K562 (cell line): ENCODE data around the gene TMOD2. TPM values are rescaled to one million over a fixed set of nuclear protein-coding genes. Genes with fewer than 3 reads are reported as not detected.

Experiments
- CBX1 ChIP-seq: sonication (generic); IDR thresholded peaks from 2 replicates; pipeline ENCODE4 v1.6.1; 2016; ENCODE audit warnings: antibody characterized with exemption, low read depth, mild to moderate bottlenecking
- CHAMP1 ChIP-seq: fragments of 450-650 bp; IDR thresholded peaks from 2 replicates; pipeline ENCODE4 v1.6.1; 2016; ENCODE audit warnings: mild to moderate bottlenecking
- CREB3 ChIP-seq: fragments of 450-650 bp; conservative IDR thresholded peaks from 2 replicates; pipeline ENCODE4 v1.6.1; 2016; ENCODE audit warnings: missing genetic modification characterization, low read depth, mild to moderate bottlenecking, missing compliant biosample characterization, moderate library complexity
- ESRRA ChIP-seq: fragments of 450-650 bp; IDR thresholded peaks from 2 replicates; pipeline ENCODE4 v1.6.1; 2014; ENCODE audit warnings: low read depth, mild to moderate bottlenecking, moderate library complexity, borderline replicate concordance
- ETV1 ChIP-seq: fragments of 450-650 bp; conservative IDR thresholded peaks from 2 replicates; pipeline ENCODE4 v1.6.1; 2016; ENCODE audit warnings: missing genetic modification characterization, control low read depth, low read depth, missing compliant biosample characterization
- EWSR1 ChIP-seq: fragments of 450-650 bp; IDR thresholded peaks from 2 replicates; pipeline ENCODE4 v1.6.1; 2018; ENCODE audit warnings: borderline replicate concordance, mild to moderate bottlenecking, low read depth, moderate library complexity; ENCODE audit not compliant: partially characterized antibody
- FOSL1 ChIP-seq: fragments of 200-800 bp; sonication (Bioruptor generic); conservative IDR thresholded peaks from 2 replicates; pipeline ENCODE4 v1.6.1; 2016; ENCODE audit warnings: missing genetic modification characterization, missing compliant biosample characterization
- JUNB ChIP-seq: fragments of 450-650 bp; formaldehyde crosslinking; conservative IDR thresholded peaks from 2 replicates; pipeline ENCODE4 v1.4.0; 2020; ENCODE audit warnings: mild to moderate bottlenecking
- MEF2A ChIP-seq: IDR thresholded peaks from 2 replicates; pipeline ENCODE4 v1.6.1; 2011; ENCODE audit warnings: low read depth, mild to moderate bottlenecking, low read length, moderate library complexity; ENCODE audit not compliant: control insufficient read depth
- NCOA4 ChIP-seq: fragments of 450-650 bp; IDR thresholded peaks from 2 replicates; pipeline ENCODE4 v1.6.1; 2018; ENCODE audit warnings: mild to moderate bottlenecking; ENCODE audit not compliant: partially characterized antibody
- NONO ChIP-seq, 2 experiments: fragments of 200-400 bp in 1 of 2; fragments of 450-650 bp in 1 of 2; formaldehyde crosslinking in 1 of 2; IDR thresholded peaks; 2 replicates each; pipeline ENCODE4 v1.6.1; 2017; ENCODE audit warnings: low read depth in 2 of 2, mild to moderate bottlenecking in 2 of 2, moderate library complexity in 2 of 2, low read length in 1 of 2
- PKNOX1 ChIP-seq: fragments of 450-650 bp; IDR thresholded peaks from 2 replicates; pipeline ENCODE4 v1.6.1; 2016
- STAT5A ChIP-seq: IDR thresholded peaks from 2 replicates; pipeline ENCODE4 v1.6.1; 2012; ENCODE audit warnings: low read length, inconsistent platforms, borderline replicate concordance
- TAF7 ChIP-seq: fragments of 450-650 bp; IDR thresholded peaks from 2 replicates; pipeline ENCODE4 v1.6.1; 2016; ENCODE audit warnings: missing genetic modification characterization, missing compliant biosample characterization
- TBL1XR1 ChIP-seq, 2 experiments: IDR thresholded peaks; 2 replicates each; pipeline ENCODE4 v1.6.1; 2012; ENCODE audit warnings: improper control_type of control experiment in 2 of 2, low read length in 2 of 2, mild to moderate bottlenecking in 1 of 2
- YBX1 ChIP-seq: fragments of 450-650 bp; IDR thresholded peaks from 2 replicates; pipeline ENCODE4 v1.7.1; 2016; ENCODE audit warnings: mild to moderate bottlenecking
- ZC3H11A ChIP-seq: IDR thresholded peaks from 2 replicates; pipeline ENCODE4 v1.6.1; 2012; ENCODE audit warnings: low read depth, low read length, improper control_type of control experiment
- ZKSCAN1 ChIP-seq: fragments of 150-350 bp; IDR thresholded peaks from 2 replicates; pipeline ENCODE4 v1.6.1; 2016; ENCODE audit warnings: low read depth, low read length
- ZNF124 ChIP-seq: sonication (generic); formaldehyde crosslinking; IDR thresholded peaks from 2 replicates; pipeline ENCODE4 v1.8.1; 2022; ENCODE audit warnings: missing genetic modification reagents
- ZNF133 ChIP-seq: fragments of 250-450 bp; sonication (Bioruptor Pico); IDR thresholded peaks from 2 replicates; pipeline ENCODE4 v1.4.0; 2020; ENCODE audit warnings: mild to moderate bottlenecking
- ZNF316 ChIP-seq: fragments of 450-650 bp; IDR thresholded peaks from 2 replicates; pipeline ENCODE4 v1.6.1; 2016
- ZNF445 ChIP-seq: fragments of 250-450 bp; sonication (Bioruptor Pico); IDR thresholded peaks from 2 replicates; pipeline ENCODE4 v1.4.0; 2020; ENCODE audit warnings: low read depth, mild to moderate bottlenecking, moderate library complexity
- ZNF511 ChIP-seq: sonication (generic); formaldehyde crosslinking; IDR thresholded peaks from 2 replicates; pipeline ENCODE4 v1.8.0; 2022; ENCODE audit warnings: mild to moderate bottlenecking, missing genetic modification reagents
- ZNF655 ChIP-seq: fragments of 250-450 bp; sonication (Bioruptor Pico); IDR thresholded peaks from 2 replicates; pipeline ENCODE4 v1.5.0; 2021
- ZNF830 ChIP-seq: fragments of 250-450 bp; sonication (Bioruptor Pico); IDR thresholded peaks from 2 replicates; pipeline ENCODE4 v1.5.0; 2021; ENCODE audit warnings: mild to moderate bottlenecking
- polyA plus RNA-seq, 8 experiments: library from polyadenylated mRNA; depleted of rRNA in 4 of 8; stranded (reverse) in 5 of 8; unstranded in 3 of 8; fragments of >200 nt; fragmentation: Nextera tagmentation in 2 of 8; fragmentation: Illumina TruSeq in 1 of 8; extraction: Ambion mirVana in 2 of 8; extraction: Trizol in 1 of 8; gene quantifications; 2 replicates each; pipeline versions ENCODE4 v1.2.1 to v1.2.3, GENCODE V29; 2011 to 2014; ENCODE audit warnings: inconsistent platforms in 1 of 8, missing spikeins in 1 of 8
- total RNA-seq, 7 experiments: library from RNA; depleted of rRNA in 6 of 7; stranded (reverse); fragments of >200 nt in 6 of 7; fragmentation: Illumina TruSeq in 2 of 7; extraction: Trizol in 2 of 7; gene quantifications; 2 replicates each; pipeline versions ENCODE4 v1.2.1 to v1.2.3, GENCODE V29; 2011 to 2021; ENCODE audit warnings: low replicate concordance in 1 of 7

TMOD2 gene
- total and polyA plus RNA-seq, 9 of the 15 experiments (the other 6 are each of a cell fraction or from before 2014, with no cell fraction given), result 0.49 to 3.8 (median 3.0) TPM

- TF ChIP-seq ZNF445 (CRISPR knock-in tag), result no peak
- no peak for TF ChIP-seq JUNB (CRISPR knock-in tag)
- peak; percentile 92 for TF ChIP-seq PKNOX1
- peak; percentile 46; the same call in 1 of the 2 replicates for TF ChIP-seq STAT5A
- no peak for TF ChIP-seq NONO (IDR thresholded peaks at IDR 0.05; ENCODE audit: low read depth in 2 of 2, low read length in 1 of 2)
- no peak for TF ChIP-seq TAF7 (tag)
- no peak for TF ChIP-seq ZNF655 (CRISPR knock-in tag)
- no peak for TF ChIP-seq ZNF511 (CRISPR knock-in tag)
- 0 out of 2 replicates have a peak, but pooled peaks have one; percentile 25 for TF ChIP-seq FOSL1 (tag)
- no peak for TF ChIP-seq YBX1
- TF ChIP-seq TBL1XR1 (IDR thresholded peaks at IDR 0.05; ENCODE audit: low read length in 2 of 2), result peak in 1 of 2 experiments; percentile 58; a peak in 1 of 4 replicates
- TF ChIP-seq ZNF124 (CRISPR knock-in tag), result no peak
- no peak for TF ChIP-seq NCOA4
- TF ChIP-seq ZNF316, result peak; percentile 84
- TF ChIP-seq MEF2A, result peak; percentile 27; the same call in 1 of the 2 replicates
- TF ChIP-seq CBX1, result no peak
- no peak for TF ChIP-seq ESRRA
- TF ChIP-seq ZNF133 (CRISPR knock-in tag), result no peak
- no peak for TF ChIP-seq ZNF830 (CRISPR knock-in tag)
- TF ChIP-seq CREB3, result no peak
- no peak for TF ChIP-seq ZKSCAN1
- TF ChIP-seq ZC3H11A, result no peak
- no peak for TF ChIP-seq ETV1 (tag)
- TF ChIP-seq EWSR1, result no peak
- TF ChIP-seq CHAMP1, result no peak
Measured at GRCh38 chr15:51702710-51703109, 48.7 kb upstream of the TMOD2 start (continued).
